Measurements from ENCODE around the gene INPP5J.
"Not testable (repeated sequence)": the region's sequence is repeated elsewhere in the genome, so short reads cannot be mapped to it uniquely, and the experiment has no call there.

The INPP5J gene

DNA sequence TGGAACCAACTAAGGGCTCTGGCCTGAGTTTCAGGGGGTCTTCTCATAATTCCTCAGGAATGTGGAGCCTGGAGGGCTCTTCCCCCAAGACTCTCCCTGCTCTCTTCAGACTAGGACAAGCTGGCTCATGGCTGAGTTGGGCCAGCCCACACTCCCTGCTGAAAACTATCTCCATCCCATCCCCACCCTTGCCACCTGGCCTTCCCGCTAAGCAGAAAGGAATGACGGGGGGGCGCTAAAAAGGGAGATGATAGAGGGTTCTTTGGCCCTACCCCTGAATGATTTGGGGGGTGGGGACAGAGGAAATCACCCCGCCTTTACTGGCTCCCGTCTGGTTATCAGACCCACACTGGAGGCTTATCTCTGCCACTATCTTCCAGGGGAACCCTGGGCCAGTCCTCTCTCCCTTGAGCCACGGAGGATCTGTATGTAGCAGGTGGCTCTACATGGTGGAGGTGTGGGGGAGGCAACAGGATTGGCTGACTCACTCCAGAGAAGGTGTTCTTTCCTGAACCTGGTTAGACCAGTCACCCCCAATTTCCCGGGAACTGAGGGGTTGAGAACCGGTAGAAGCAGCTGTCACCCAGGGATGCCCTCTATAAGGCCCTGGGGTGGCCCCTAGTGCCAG, 35.9 kb upstream of the INPP5J start:
- peak; percentile 23 for DNase-seq (ENCODE audit: low spot score)

GRCh38 chr22:31087744-31088215, 35.0 kb upstream of the INPP5J start:
- DNase-seq (ENCODE audit: low spot score) = no peak

GRCh38 chr22:31088233-31088986, 34.4 kb upstream of the INPP5J start:
- no peak for DNase-seq (ENCODE audit: low spot score)

DNA sequence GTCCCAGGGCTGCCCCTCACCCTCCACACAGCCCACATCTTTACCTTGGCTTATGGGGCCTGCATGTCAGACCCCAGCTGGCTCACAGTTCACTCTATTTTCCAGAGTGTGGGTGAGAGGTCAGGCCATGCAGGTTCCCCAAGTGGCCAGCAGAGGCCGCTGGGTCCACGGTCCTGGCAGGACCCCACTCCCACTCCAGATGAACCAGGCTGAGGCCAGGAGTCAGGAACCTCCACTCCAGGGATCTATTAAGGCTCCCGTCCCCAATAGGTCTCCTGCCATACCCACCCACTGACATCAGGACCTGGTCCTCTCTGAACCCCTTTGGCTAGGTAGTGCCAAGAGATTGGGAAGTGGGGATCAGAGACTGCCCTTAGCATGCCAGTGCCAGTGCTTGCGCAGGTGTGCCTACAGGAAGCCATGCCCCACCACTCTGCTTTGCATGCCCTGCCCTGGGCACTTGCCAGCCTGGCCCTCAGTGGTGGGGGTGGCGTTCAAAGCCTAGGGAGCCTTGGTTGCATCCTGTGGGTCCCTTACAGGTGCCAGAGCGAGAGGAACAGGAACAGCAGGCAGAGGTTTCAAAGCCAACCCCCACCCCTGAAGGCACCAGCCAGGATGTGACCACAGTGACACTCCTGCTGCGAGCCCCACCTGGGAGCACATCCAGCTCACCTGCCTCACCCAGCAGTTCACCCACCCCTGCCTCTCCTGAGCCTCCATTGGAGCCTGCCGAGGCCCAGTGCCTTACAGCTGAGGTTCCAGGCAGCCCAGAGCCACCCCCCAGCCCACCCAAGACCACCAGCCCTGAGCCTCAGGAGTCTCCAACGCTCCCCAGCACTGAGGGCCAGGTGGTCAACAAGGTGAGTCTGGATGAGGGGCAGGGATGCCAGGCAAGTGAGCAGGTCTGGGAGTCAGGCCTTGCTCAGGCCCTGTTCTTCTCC, 33.3 kb upstream of the INPP5J start:
- peak; percentile 27 for DNase-seq (ENCODE audit: low spot score)

DNA sequence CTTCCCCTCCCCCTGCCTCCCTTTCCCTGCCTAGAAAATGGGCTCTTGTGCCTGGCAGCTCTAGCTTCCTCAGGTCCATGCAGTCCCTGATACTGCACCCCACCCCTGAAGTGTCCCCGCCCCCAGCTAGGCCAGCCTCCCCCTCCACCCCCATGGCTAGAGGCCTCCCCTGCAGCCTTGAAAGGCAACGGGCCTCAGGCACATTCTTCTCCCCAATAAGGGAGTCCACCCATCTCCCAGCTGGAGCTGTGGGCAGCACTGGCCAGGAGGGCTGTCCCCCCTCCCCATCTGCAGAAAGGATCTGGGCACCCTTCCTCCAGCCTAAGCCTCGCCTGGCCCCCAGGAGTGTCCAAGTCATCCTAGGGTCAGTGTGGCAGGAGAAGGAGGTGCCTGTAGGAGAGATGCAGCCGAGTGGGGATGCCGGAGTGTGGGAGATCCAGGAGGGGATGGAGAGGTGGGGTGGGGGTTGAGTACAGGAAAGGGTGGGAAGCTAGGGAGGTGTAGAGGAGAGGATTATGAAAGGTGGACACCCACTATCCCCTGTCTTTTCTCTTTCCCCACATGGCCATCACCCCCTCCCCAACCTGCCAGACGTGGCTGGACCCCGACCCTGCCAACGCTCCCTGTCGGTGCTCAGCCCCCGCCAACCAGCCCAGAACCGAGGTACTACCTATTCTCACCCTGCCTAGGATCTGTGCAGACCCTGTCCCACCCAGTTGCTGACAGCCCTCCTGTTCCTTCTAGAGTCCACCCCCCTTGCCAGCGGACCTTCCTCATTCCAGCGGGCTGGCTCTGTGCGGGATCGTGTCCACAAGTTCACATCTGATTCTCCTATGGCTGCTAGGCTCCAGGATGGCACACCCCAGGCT, 32.3 kb upstream of the INPP5J start:
- no peak for DNase-seq (ENCODE audit: low spot score)

DNA sequence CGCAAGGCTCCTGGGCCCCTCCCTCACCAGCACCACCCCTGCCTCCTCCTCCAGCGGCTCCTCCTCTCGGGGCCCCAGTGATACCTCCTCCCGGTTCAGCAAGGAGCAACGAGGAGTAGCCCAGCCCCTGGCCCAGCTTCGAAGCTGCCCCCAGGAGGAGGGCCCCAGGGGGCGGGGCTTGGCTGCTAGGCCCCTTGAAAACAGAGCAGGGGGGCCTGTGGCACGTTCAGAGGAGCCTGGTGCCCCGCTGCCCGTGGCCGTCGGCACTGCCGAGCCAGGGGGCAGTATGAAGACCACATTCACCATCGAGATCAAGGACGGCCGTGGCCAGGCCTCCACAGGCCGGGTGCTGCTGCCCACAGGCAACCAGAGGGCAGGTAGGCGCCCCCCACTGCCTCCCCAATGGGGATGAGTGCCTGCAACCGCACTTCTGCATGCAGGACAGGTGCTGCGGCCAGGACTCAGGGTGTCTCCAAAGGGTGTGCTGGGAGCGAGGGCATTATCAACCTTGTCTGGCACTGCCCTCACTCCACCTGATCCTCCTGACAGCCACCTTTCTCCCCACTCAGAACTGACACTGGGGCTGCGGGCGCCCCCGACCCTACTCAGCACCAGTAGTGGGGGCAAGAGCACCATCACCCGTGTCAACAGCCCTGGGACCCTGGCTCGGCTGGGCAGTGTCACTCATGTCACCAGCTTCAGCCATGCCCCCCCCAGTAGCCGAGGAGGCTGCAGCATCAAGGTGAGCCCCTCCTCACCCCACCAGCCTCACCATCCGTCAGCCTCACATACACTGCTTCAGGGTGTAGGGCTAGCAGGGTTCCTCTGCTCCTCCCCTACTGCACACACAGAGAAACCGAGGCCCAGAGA, 31.4 kb upstream of the INPP5J start:
- DNase-seq (ENCODE audit: low spot score) = no peak

GRCh38 chr22:31092161-31092560, 30.6 kb upstream of the INPP5J start:
- DNase-seq (ENCODE audit: low spot score) = no peak

DNA sequence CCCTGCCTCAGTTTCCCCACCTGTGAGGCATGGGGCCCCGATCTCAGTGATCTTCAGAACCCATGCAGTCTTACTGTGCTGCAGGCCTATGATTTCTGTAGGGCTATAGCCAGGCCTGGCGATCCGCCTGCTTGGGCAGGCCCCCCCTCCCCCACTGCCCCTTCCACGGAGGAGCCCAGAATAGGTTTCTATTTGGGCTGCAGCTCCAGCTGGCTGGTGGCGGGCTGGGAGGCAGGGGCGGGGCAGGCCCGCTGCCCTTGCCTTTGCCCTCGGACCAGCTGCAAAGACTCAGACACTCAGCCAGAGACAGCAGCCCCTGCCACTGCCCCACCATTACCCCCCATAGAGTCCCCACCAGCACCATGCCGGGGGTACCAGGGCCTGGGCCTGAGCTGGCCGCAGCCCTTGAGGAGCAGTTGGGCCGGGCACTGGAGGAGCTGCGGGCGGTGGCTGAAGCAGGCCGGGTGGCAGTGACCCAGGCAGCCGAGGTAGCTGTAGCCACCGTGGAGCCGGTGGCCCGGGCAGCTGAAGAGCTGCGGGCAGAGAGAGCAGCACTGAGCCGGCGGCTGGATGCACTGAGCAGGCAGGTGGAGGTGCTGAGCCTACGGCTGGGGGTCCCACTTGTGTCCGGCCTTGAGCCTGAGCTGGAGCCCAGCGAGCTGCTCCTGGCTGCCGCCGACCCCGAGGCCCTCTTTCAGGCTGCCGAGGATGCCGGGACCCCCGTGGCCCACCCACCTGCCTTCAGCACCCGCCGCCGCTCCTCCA, 29.5 kb upstream of the INPP5J start:
- no peak for DNase-seq (ENCODE audit: low spot score)

DNA sequence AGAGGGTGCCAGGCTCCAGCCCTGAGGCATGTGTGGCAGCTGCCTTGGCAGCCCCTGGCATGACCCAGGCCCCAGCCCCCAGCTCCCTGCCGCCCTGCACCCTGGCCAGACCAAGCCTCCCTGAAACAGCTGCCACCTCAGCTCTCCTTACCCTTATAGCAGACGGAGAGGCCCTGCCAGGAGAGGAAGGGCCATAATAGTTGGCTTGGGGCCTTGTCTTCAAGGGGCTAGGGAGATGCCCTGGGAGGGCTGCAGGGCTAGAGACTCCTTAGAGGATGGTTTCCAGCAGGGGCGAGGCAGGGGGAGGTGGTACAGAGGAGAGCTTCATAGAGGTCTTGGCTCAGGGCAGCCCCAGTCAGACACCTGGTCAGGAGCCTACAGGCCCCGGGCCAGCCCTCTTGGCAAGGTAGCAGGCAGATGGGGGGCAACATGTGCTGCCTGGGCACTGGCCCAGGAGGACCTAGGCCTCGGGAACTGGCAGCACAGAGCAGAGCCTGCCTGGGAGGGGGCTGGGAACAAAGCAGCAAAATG, 28.7 kb upstream of the INPP5J start:
- no peak for DNase-seq (ENCODE audit: low spot score)

- no peak for DNase-seq (ENCODE audit: low spot score)
Measured at GRCh38 chr22:31094741-31095140, 28.0 kb upstream of the INPP5J start.

DNA sequence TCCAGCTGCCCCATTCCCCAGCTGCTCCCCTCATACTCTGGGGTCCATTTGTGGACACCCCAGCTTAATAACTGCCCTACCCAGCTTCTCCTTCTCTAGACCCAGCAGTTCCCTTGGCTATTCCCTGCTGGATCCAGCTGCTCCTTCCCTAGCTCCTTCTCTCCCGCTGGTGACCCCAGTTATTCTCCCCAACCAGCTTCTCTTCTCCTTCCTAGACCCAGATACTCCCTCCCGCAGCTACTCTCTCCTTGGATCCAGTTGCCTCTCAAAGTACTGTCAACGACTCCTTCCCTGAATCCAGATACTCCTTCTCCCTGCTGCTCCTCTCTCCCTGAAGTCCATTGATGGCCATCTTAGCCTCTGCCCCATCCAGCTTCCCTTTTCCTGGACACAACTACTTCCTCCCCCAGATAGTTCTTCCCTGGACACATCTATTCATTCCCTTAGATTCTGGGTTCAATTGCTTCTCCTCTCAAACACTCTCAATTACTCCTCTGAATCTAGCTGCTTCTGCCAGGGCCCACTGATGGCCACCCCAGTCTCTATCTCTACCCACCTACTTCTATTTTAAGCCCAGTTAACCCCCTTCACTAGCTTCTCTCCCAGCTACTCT, 27.0 kb upstream of the INPP5J start:
- DNase-seq (ENCODE audit: low spot score) = no peak

GRCh38 chr22:31096657-31097279, 26.0 kb upstream of the INPP5J start:
- DNase-seq (ENCODE audit: low spot score) = no peak

- not testable (repeated sequence) for DNase-seq (ENCODE audit: low spot score)
Measured at GRCh38 chr22:31097539-31097938, 25.2 kb upstream of the INPP5J start.

- no peak for DNase-seq (ENCODE audit: low spot score)
Measured at GRCh38 chr22:31097941-31098631, 24.7 kb upstream of the INPP5J start.

DNA sequence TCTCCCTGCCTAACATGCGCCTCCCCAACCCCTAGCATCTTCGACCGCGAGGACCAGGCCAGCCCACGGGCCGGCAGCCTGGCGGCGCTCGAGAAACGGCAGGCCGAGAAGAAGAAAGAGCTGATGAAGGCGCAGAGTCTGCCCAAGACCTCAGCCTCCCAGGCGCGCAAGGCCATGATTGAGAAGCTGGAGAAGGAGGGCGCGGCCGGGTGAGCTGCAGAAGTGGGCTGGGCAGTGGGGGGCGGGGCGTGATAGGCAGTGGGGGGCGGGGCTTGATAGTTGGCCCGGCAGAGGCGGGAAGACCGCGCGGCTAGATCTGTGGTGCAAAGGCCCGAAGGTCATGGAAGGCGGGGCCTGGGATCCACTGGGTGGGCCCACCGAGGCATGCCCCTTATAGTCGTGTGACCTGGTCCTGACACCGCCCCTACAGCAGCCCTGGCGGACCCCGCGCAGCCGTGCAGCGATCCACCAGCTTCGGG, 24.1 kb upstream of the INPP5J start:
- no peak for DNase-seq (ENCODE audit: low spot score)

- DNase-seq (ENCODE audit: low spot score) = no peak
Measured at GRCh38 chr22:31099386-31099785, 23.4 kb upstream of the INPP5J start.

DNA sequence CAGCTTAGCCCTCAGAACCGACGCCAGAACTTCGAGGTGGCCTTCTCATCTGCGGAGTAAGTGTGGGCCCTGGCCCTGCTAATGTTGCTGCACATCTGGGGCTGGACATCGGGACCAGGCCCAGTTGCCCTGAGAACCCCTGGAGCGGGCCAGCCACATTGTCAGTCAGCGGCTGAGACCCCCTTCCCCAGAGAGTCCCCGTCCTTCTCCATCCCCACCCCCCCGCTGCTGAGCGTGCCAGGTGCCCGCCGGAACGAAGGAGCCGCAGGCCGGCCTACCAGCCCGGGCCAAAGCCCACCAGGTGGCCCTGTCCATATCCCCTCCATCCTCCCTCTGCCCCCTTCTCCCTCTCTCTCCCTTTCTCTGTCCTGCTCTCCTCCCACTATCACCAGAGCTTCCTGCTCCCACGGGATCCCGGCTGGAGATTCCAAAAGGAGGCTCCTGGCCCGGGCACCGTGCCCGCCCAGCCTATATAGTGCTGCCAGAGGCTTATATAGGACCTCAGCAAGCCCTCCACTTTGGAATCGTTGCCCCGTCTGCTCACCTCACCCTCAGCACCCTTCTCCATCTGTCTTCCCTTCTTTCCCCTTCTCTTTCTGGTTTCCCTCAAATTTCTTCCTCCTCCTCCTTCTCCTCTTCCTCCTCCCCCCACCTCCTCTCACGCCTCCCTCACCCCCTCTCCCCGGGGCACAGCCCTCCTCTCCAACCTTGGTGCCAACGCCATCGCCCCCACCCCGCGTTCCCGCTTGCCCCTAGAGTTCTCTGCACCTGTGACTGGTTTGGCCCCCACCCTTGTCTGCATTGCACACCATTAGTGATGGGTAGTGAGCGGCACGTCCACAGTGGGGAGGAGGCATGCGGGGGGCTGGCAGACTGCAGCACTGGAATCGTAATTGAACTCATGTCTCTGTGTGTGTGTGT, 22.7 kb upstream of the INPP5J start:
- no peak for DNase-seq (ENCODE audit: low spot score)

Measured in kidney tubule cell (primary cell).